Measurements from ENCODE around the gene YDJC.
"Not testable (repeated sequence)": the region's sequence is repeated elsewhere in the genome, so short reads cannot be mapped to it uniquely, and the experiment has no call there.

YDJC gene

DNA sequence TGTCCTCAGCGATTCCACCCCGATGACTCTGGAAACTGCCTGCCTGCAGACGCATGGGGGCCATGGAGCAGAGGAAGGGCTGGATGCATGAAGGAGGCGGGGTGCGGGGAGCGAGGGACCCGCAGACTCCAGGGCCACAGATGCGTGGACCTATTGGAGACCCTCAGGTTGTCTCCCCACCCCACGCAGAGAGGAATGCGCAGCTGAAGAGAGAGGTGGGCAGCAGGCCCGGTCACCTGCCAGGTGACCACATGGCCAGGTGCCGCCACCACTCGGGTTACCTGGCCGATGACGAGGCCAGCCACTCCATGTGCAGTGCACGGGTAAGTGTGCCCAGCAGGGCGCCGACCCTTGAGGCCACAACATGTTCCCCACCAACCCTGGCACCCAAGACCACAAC lies 3.1 kb upstream of the YDJC start:
- DNase-seq (ENCODE audit: low read depth in 3 of 3, low spot score in 1 of 3) = no peak

DNA sequence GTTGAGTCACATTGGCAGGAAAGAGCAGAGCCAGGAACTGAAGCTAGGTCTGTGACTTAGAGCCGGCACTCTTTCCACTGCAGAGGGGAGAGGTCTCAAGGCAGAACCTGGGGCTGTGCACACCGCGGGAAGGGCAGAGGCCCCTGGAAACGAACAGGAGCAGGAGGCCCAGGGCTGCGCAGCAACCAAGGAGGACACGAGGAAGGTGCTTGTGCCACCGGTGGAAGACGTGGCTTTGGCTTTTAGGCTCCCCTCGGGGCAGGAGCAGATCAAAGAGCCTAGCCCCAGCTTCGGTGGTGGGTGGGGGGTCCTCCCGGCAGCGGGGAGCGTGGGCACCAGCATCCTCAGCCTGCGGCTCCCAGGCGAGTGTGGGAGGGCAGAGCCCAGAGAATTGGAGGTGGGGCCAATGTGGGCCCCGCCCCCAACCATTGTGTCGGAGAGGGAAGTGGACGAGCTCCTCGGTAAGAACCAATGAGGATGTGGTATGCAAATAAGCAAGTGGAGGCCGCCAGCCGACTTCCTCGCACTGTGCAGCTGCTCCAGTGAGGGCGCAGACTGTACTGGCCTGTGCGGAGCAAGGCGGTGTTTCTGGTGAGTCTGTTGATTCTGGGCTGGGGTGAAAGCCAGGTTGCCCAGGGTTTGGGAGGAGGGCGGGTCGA lies 2.5 kb upstream of the YDJC start, which contains the start of gene CCDC116:
Gene CCDC116, plus strand, starts transcription at position 524 of the 659 bp plus-strand sequence. CDS start 422 bp downstream, outside the sequence.
- DNase-seq (ENCODE audit: low read depth in 3 of 3, low spot score in 1 of 3) = peak in 2 of 3 donors; percentile 31 to 39

DNA sequence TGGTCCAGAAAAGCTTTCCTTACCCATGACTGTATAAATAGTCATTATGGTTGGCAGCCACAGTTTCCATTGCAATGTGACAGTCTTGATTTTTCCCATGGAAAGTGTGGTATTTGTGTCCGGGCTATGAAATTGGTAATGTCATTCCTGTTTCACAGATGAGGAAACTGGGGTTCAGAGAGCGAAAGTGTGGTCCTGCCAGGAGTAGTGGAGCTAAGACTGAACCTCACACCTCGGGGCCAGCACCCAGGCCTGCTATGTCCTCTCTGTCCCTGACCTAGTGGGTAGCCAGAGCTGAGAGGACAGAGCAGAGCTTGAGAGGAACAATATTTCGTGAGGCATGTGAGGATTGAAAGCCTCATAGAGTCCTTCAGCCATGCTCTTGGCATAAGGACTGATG lies 1.2 kb upstream of the YDJC start:
- DNase-seq (ENCODE audit: low read depth in 3 of 3, low spot score in 1 of 3) = no peak

DNA sequence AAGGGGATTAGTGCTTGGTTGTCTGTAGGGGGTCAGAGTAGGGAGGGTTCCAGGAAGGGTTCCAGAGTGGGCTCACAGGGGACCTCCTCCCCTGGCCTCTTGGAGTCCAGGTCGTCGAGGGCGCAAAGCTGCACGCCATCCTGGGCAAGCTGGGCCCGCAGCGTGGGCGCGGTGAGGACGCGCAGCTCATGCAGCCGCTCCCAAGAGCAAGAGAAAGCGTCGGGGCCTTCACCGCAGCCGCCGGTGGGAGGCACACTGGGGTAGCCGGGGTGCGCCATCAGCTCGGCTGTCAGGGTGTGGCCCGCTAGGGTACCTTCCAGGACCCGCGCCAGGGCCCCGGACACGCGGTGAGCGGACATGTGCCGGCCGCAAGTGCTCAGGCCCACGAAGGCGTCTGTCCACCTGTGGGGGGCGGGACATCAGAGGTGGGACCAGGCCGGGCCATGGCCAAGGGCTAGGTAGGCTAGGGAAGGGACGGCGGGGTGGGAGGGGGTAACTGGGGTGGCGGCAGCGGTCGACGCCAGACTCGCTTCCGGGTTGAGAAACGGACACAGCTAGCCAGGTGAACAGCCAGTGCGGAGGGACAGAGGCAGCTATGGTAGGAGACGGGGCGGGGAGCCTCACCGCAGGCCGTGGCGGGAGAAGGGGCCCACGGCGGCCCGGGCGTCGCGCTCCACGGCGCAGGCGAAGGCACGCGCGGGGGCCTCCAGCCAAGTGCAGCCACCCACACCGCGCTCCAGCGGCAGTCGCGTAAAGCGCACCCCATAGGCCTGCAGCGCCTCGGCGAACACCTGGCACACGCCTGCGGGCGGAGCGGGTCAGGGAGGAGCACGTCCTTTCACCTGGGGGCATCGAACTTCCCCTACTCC lies 1.2 kb downstream of the YDJC start:
- no peak for DNase-seq (ENCODE audit: low read depth in 3 of 3, low spot score in 1 of 3)

DNA sequence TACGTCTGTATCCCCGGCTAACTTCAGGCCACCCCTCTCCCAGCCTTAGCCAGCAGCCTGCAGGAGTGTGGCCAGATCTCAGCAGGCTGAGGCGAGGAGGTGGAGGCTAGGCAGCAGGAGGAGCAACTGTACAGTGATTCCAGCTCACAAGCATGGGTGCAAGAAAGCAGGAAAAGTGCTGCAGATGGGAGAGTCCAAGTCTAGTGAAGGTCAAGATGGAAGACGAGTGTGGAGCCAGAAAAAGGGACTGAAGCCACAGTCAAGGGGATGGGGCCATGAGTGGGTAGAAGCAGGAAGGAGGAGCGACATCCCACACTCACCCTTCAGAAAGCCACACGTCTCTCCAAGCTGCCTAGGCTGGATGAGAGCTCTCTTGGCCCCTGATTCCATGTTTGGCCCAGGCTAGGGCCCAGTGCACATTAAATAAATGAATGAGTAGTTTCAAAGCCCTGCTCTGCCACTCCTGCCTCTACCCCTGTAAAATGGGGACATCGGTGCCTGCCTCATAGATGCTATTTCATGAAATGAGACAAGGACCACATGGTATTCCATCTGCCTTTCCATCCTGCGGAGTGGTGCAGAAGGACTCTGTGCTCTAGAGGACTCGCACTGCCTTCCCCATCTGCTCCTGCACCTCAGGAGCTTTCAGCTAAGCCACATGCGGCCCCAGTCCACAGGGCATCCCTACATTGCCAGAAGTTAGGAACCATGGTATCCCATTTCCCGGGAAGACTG lies 2.9 kb downstream of the YDJC start:
- DNase-seq (ENCODE audit: low read depth in 3 of 3, low spot score in 1 of 3) = no peak

DNA sequence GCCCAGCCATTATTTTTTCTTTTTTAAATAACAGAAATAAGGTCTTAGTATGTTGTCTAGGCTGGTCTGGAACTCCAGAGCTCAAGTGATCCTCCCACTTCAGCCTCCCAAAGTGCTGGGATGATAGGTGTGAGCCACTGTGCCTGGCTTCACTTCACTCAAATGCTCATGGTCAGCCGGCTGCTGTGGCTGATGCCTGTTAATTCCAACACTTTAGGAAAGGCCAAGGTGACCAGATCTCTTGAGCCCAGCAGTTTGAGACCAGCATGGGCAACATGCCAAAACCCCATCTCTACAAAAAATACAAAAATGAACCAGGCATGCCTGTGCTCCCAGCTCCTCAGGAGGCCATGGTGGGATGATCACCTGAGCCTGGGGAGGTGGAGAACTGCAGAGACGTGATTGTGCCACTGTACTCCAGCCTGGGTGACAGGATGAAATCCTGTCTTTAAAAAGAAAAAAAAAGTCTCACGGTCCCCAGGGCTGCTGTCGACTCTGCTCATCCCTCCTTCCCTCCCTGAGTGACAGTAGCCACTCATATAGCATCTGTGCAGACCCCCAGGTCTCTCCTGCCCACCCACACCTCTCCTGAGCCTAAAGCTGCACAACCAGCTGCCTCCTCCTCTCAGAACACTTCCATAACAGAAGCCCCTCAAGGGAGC lies 3.6 kb downstream of the YDJC start:
- DNase-seq (ENCODE audit: low read depth in 3 of 3, low spot score in 1 of 3) = no peak

DNA sequence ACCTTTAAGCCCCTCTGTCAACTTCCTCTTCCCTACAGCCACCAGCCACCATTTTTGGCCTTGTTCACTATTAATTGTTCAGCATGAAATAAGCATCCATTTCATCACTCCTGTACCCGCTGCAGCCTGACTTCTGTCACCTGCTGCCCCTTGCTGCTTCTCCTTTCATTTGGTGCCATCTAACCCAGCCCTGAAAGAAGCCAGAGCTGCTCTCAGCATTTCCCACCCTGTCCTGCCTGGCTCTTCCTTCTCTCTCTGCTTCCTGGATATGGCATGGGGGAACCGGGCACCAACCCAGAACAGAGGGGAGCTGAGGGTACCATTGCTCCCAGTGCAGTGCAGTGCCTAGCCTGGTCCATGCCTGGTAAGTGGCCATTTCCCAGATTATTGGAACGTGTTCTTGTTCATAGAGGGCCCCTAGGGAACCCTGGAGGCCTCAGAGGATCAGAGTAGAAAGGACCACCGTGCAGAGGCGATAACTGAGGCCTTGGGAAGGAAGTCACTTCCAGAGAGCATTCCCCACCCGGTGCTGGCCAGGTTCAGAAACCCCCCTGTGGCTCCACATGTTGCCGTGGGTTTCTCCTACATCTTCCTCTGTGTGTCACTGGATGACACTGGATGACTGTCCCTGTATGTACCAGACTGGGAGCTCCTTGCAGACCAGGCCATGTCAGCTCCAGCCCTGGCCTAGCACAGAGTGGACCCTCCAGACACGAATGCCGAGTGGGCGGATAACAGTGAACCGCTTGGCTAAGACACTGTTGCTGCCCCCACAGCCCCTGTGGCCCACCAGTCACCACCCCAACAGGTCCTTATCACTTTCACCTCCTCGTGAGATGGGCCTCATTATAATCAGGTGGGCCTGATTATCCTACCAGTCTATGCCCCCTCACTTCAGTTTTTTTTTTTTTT lies 4.7 kb downstream of the YDJC start:
- DNase-seq (ENCODE audit: low read depth in 3 of 3, low spot score in 1 of 3) = no peak

DNA sequence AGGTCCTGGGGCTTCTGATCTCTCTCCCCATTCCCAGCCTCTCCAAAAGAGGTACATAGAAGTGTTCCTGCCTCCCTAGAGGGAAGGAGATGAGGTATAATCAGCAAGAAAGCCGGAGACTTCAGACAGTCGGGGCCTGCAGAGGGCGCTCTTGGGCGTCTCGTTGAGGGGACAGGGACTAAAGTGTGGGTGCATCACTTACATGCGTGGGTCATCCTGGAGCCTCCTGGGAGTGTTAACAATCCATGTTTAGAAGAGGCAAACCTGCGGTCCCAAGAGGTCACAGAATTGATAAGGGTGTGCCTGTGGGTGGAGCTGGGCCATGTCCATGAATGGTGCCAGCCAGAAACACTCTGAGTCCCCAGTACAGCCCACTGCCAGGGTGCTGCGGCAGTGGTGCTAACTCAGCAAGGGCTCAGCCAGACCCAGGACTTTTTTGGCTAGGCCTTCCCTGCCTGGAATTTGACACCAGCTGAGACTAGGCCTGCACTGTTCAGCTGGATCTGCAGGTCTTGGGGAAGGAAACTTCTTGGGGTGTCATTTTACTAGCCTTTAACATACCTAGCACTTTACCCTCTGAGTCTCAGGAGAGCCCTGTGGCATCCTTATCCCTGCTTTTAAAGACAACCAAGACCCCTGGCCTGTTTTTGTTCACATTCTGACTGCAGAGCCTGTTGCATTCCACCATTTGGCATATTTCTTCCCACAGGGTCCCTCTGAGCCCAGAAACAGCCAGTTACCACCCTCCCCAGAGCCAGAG lies 5.5 kb downstream of the YDJC start:
- peak in 1 of 3 donors; percentile 41 for DNase-seq (ENCODE audit: low read depth in 3 of 3, low spot score in 1 of 3)

DNA sequence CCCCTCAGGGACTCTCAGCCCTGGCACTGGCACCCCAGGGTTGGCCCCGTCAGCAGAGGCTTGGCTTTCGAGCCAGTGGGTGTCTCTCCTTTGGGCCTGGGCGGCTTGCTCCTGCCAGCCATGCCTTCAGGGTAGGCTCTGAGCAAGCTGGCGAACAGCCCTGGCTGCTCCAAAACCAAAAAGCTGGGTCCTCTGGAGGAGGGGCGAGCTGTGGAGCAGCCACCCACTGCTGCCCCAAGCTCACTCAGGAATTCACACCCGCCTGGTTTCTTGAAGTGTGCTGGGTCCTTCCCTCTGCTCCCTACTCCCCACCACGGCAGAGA lies 6.2 kb downstream of the YDJC start:
- no peak for DNase-seq (ENCODE audit: low read depth in 3 of 3, low spot score in 1 of 3)

DNA sequence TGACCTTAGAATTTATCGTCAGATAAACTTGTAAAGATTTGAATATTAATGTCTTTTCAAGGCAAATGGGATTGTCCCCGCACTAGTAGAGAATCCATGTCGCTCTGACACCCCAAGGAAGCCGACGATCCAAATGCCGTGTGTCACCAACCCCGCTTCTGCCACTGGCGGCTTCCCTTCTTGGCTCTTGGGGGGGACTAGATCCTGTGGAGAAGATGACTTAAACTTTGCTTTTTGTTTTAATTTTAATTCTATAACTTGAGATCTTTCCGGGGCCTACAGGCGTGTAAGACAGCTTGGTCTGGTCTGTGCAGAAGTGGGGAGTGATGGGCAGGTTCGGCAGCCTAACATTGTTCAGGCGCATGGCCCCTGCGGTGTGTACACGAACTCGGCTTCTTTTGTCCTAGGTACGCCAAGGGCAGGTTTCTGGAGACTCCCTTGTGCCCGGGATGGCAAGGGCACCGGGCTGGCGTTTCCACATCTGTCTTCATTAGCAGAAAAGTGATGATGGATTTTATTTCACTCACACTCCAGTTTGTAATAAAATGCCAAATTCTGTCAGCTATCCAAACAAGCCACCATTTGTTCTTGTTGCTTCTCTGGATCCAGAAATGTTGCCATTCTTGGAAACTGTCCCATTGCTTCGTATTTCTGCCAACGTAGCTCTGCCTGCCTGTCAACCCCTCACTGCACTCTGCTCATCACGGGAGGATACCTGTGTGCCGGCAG lies 6.7 kb downstream of the YDJC start:
- DNase-seq (ENCODE audit: low read depth in 3 of 3, low spot score in 1 of 3) = no peak

DNA sequence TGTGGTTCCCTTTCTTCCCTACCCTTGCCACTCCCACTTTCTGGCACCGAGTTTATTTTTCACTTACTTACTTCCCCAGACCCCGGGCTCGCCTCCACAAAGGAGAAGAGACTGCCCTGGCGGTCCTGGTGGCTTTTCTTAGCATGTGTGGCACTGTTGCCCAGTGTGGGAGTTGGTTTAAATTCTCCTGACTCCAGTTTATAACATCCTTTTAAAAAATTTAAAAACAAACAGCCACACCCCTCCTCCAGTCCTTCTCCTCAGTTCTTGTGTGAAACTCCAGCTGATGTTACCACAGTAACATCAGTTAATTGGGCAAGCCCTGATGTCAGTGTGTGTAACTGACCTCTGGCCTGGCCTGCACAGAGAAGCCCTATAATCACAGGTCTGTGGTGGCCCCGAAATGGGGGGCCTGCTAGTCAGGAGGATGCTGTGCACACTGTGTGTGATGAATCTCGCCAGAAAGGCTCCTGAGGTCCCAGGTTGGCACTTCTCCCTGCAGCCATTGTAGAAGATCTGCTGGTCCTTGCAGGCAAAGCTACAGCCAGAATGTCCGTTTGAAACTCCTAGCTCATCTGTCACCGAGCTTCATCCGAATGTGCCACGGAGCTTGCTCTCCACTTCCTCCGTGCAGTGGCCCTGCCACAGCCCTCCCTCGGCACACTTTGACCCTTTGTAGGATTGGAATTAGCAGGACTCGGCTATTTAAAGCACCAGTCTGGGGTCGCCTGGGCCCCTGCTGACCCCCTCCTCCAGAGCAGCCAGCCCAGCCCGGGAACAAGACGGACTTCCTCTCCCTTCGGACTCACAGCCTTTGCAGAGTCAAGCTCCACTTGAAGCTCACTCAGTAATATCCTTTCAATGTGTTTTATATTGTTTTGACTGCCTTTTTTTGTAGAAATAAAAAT lies 7.6 kb downstream of the YDJC start:
- no peak for DNase-seq (ENCODE audit: low read depth in 3 of 3, low spot score in 1 of 3)

DNA sequence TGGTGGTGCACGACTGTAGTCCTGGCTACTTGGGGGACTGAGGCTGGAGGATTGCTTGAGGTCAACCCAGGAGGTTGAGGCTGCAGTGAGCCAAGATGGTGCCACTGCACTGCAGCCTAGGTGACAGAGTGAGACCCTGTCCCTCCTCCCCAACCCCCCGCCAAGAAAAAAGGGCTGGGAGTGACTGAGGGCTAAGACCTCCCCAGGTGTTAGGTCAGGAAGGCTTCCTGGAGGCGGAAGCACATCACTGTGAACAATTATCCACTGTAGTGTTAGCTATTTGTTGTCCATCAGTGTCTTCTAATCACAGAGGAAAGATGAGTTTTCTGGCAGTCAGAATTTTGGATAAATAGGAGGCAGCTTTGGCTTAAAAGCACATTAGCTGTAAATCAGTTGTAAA lies 8.8 kb downstream of the YDJC start:
- no peak for DNase-seq (ENCODE audit: low read depth in 3 of 3, low spot score in 1 of 3)

DNA sequence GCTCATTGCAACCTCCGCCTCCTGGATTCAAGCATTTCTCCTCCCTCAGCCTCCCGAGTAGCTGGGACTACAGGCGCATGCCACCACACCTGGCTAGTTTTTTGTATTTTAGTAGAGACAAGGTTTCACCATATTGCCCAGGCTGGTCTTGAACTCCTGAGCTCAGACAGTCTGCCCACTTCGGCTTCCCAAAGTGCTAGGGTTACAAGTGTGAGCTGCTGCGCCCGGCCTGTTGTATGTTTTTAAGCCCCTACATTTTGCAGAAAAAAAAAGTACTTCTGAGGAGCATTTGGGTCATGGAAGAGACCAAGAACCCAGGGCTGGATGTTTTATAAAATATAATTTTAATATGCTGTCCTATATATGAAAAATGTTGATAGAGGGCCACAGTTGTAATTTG lies 12.5 kb downstream of the YDJC start:
- DNase-seq (ENCODE audit: low read depth in 3 of 3, low spot score in 1 of 3) = not testable (repeated sequence)

DNA sequence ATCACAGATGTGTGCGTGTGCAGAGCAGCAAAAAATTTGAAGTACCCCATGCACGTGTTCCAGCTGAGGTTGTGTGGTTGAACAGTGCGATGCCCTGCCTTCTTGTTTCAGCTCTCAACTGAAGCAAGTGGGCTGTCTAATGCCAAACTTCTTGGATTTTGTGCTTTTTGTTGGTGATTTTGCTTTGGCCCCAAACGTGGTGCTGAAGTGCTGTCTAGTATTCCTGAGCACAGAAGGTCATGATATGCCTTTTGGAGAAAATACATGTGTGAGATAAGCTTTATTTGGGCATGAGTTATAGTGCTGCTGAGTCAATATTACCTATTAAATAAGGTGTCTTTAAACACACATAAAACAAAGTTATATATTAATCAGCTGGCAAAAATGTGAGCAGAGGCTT lies 14.1 kb downstream of the YDJC start:
- no peak for DNase-seq (ENCODE audit: low read depth in 3 of 3, low spot score in 1 of 3)

DNA sequence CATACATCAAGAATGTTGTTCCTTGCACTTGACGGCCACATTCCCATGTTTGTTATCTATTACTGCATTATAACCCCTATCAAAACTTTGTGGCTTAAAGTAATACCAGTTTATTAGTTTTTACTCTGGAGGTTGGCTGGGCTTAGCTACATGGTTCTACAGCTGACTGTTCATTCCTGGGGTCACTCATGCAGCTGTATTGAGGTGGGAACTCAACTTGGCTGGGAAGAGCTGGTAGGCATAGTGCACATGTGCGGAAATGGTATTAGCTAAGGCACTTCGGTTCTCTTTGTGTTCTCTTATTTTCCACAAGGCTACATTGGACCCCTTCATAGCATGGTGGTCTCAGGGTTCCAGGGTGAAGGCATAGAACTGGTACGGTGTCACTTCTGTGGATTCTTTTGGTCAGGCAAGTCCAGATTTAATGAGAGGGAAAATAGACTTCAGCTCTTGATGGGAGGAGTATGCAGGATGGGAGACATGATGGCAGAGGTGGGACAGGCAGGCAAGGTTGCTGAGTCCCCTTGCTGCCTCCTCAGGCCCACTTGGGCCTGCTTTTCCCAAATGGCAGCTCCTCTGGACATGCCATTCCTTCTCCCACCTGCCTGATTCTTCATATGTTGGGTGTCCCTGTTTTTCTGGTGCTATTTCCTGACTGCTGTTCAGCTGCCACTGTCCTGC lies 16.1 kb downstream of the YDJC start:
- DNase-seq (ENCODE audit: low read depth in 3 of 3, low spot score in 1 of 3) = no peak

DNA sequence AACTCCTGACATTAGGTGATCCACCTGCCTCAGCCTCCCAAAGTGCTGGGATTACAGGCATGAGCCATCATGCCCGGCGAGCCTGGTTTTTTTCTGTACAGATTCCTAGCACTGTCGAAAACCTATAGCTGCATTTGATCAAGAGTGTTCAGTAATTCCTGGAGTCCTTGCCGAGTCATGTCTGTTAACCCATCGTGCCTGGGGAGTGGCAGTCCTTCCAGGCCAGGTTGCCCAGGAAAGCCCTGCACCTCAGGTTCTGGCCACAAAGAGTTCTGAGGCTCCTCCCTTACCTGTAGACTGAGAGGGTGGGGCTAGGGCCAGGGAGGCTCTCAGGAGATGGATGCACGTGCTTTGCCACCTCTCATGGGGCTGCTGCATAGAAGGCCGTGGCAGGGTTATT lies 17.0 kb downstream of the YDJC start:
- no peak for DNase-seq (ENCODE audit: low read depth in 3 of 3, low spot score in 1 of 3)

DNA sequence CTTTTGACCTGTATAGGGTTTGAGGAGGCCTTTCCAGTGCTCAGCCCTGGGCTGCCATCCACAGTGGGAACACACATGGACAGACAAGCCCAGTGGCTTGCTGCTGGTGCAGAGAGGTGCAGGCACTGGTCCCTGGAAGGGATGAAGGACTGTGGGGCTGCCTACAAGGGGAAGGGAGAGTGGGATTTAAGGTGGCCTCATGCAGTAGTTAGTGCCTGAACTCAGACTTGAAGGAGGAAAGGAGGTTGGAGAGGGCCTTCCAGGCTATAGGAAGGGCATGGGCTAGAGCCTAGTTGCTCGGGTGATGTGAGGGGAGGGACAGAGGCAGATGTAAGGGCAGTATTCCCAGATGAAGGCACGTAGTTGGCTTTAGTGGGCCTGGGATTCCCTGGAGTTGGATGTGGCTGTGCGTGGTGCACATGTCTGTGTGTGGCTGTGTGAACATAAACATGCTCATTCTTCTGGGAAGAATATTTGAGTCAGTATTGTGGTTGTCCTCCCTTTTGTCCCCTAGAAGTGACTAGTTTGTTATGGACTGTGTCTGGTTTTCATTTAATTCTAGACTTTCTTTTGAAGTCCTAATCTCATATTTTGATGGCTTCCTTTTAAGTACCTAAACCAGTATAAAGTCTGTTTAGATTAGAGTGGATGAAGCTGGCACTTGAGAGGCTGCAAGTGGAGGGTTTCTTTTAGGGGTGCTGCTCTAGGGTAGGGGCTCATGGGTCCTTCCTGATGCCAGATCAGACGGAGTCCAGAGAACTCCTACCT lies 18.4 kb downstream of the YDJC start:
- DNase-seq (ENCODE audit: low read depth in 3 of 3, low spot score in 1 of 3) = no peak

Measured in stimulated activated CD4-positive, alpha-beta T cell treated with anti-CD3 and anti-CD28 coated beads, TNF-alpha, amount 100 ng/mL, for 1 hour (primary cell).